Muscle of back (tissue), 13 donors: ENCODE data around the gene GPRIN3. TPM values are rescaled to one million over a fixed set of nuclear protein-coding genes. Genes with fewer than 3 reads are reported as not detected.
A peak's percentile ranks its signal among the peaks of the same experiment; 100 is the strongest.

ENCODE experiments used
- DNase-seq, 3 donors: peaks; one replicate each; pipeline versions ENCODE4 v3.0.0 to v3.0.0-alpha.2; 2013
- long read RNA-seq, 9 donors: transcript quantifications; one replicate each; lab custom pipeline, GENCODE V29; 2026
- polyA plus RNA-seq, 10 donors: library from polyadenylated mRNA; unstranded; fragments of 120-200 nt; gene quantifications; one replicate each; pipeline ENCODE4 v1.2.1, GENCODE V29; 2013; ENCODE audit not compliant: insufficient read length in 10 of 10

The GPRIN3 gene
- 1 to 10 TPM; 2.4 to 5.0 (median 4.0) TPM for polyA plus RNA-seq
- long read RNA-seq, donor 1, full-length matches to known transcripts, result 3 of 3 reads
- long read RNA-seq, donor 1, partial matches to known transcripts, result 0 of 3 reads
- long read RNA-seq, donor 1, other reads (novel, unspliced or antisense), result 0 of 3 reads
- long read RNA-seq, donor 2, full-length matches to known transcripts, result 1 of 1 reads
- long read RNA-seq, donor 2, partial matches to known transcripts, result 0 of 1 reads
- long read RNA-seq, donor 2, other reads (novel, unspliced or antisense), result 0 of 1 reads
- long read RNA-seq, donor 3, result 0 reads
- long read RNA-seq, donor 4, result 0 reads
- long read RNA-seq, donor 5, full-length matches to known transcripts, result 9 of 9 reads
- long read RNA-seq, donor 5, partial matches to known transcripts, result 0 of 9 reads
- long read RNA-seq, donor 5, other reads (novel, unspliced or antisense), result 0 of 9 reads
- long read RNA-seq, donor 6, full-length matches to known transcripts, result 2 of 2 reads
- long read RNA-seq, donor 6, partial matches to known transcripts, result 0 of 2 reads
- long read RNA-seq, donor 6, other reads (novel, unspliced or antisense), result 0 of 2 reads
- long read RNA-seq, donor 7, full-length matches to known transcripts, result 1 of 1 reads
- long read RNA-seq, donor 7, partial matches to known transcripts, result 0 of 1 reads
- long read RNA-seq, donor 7, other reads (novel, unspliced or antisense), result 0 of 1 reads
- long read RNA-seq, donor 8, full-length matches to known transcripts, result 6 of 6 reads
- long read RNA-seq, donor 8, partial matches to known transcripts, result 0 of 6 reads
- long read RNA-seq, donor 8, other reads (novel, unspliced or antisense), result 0 of 6 reads
- long read RNA-seq, donor 9, full-length matches to known transcripts, result 3 of 3 reads
- long read RNA-seq, donor 9, partial matches to known transcripts, result 0 of 3 reads
- long read RNA-seq, donor 9, other reads (novel, unspliced or antisense), result 0 of 3 reads

DNA sequence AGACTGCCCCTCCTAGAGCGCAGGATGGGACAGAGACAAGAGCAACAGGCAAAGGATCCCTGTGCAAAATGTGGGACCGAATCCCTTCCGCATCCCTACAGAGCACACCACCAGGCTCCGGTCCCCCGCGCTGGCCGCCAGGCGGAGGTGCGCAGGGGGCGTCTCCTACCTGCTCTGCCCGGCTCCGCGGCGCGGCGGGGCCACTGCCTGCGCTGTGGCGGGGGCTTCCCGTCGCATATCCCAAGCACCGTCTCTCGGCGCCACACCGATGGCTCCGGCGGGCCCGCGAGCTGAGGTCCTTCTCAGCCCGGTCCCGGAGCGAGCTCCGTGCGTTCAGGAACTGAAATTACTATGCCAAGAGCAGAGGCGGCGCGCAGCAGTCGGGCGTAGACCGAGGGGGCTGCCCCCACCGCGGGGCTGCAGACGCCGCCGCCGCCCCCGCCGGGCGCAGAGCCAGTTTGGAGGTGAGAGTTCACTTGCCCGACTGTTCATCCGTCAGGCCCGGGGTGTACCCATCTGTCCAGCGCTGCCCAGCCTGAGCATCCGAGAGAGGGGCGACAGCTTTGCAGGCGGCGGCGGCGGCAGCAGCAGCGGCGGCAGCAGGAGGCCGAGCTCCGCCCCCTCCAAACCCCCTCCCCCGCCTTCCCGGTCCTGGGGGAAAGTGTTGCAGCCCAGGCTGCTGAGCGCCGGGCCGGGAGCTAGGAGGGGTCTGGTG, at the start of gene GPRIN3:
Gene GPRIN3 (minus strand): TSS at position 355 of the 715 bp plus-strand sequence. CDS start 57,690 bp downstream, outside the sequence.
- peak in 2 of 3 donors; percentile 52 to 83 for DNase-seq

DNA sequence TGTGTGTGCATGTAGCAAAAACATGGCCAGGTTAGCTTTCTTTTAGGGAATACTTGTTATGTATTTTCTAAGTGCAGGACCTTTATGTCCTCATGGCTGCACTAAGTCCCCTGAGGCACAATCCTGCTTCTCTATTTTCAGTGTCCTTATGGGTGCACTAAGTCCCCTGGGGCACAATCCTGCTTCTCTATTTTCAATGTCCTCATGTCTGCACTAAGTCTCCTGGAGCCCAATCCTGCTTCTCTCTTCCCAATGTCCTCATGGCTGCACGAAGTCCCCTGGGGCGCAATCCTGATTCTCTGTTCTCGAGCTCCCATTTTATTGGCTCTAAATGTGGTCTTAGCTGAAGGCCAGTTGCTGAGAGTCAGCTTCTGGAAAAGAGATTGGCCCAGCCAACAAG, 49.7 kb upstream of the GPRIN3 start:
- DNase-seq, result no peak

DNA sequence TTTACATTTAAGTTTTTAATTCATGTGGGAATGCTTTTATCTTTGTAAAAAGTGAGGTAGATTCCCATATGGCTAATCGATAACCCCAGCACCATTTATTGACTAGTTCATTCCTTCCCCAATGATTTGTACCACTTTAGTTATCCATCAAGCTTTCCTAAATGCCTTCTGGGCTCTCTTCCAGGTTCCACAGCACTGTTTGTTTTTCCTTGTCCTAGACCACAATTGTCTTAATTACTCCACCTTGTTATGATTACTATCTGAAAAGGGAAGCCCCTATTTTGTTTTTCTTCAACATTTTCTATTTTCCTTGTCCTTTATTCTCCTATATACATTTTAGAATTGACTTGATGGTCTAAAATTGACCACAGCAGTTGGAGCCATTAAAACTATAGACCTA, 48.5 kb upstream of the GPRIN3 start:
- DNase-seq, result no peak

DNA sequence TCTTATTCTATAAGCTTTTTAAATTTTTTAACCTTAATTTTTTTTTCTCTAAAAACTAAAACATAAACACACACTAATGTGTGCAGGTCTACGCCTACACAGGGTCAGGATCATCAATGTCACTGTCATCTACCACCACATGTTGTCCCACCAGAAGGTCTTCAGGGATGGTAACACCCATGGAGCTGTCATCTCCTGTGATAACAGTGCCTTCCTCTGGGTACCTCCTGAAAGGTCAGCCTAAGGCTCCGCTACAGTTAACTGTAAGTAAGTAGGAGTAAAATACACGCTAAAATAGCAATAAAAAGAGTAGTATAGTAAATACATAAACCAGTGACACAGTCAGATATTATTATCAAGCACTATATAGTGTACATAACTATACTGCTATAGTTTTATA, 45.9 kb upstream of the GPRIN3 start:
- no peak for DNase-seq

DNA sequence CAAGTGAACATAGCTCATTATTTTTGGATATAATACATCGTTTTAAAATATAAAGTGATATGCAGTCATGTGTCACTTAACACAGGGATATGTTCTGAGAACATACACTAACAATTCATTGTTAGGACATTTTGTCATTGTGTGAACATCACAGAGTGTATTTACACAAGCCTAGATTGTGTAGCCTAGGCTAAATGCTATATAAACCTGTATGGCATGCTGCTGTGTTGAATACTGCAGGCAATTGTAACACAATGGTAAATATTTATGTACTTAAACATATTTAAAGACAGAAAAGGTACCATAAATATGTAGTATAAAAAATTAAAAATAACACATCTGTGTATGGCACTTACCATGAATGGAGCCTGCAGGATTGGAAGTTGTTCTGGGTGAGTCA, 44.9 kb upstream of the GPRIN3 start:
- DNase-seq, result no peak

DNA sequence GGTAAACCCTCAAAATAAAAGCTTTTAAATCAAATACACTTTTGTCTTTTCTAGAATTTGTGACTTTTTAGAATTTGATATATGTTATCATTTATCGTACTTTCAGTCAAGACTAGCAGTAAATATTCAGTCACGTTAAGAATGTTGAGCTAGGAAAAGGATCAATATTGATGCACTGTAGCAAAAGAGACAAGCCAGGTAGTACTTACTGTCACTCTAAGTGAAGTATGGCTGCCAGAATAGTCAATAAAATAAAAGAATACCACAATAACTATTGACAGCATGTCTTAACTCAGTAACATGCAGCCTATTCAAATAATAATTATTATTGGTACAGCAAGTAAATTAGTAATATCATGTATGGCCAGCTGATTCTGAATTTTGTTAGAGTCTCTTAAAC, 43.6 kb upstream of the GPRIN3 start:
- no peak for DNase-seq

DNA sequence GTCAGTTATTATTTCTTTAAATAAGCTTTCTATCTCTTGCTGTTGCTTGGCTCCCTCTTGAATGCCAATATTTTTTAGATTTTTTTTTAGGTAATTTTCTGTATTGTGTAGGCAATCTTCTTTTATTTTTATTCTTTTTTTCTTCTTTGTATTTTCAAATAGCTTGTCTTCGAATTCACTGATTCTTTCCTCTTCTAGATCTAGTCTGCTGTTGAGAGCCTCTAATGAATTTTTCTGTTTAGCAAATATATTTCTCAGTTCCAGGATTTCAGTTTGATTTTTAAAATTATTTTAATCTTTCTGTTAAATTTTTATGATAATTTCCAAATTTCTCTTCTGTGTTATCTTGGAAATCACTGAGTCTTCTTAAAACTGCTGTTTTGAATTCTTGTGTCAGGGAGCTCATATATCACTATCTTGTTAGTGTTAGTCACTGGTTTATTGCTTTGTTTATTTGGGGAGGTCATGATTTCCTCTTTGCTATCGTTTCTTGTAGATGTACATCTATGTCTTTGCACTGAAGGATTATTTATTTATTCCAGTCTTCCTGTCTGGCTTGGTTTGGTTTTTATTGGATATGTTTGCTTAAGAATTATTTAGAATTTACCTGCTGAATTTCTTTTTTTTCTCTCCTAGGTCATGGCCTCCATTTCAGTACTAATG, 39.9 kb upstream of the GPRIN3 start:
- no peak for DNase-seq

DNA sequence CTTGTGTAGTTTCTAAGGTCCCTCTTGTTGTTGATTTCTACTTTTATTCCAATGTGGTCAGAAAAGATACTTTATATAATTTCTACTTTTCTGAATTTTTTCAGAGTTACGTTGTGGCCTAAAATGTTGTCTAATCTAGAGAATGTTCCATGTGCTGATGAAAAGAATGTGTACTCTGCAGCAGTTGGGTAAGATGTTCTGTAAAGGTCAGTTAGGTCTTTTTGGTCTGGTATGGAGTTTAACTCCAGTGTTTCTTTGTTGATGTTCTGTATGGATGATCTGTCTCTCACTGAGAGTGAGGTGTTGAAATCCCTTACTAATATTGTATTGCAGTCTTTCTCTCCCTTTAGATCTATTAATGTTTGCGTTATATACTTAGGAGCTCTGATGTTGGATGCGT, 37.0 kb upstream of the GPRIN3 start:
- DNase-seq, result no peak

DNA sequence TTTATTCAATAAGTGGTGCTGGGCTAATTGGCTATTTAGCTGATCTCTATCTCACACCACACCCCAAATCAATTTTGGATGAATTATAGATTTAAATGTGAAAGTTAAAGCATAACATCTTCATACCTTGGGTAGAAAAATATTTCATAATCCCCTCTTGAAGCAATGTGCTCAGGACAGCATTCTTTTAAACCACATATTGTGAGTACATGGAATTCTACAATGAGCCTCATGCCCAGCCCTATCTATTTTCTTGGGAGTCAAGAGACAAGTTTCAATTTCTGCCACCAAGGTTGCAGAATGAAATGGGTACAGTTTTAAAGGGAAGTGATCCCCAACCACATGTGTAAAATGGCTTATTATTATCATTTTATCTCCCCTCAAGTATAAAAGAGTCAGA, 30.6 kb upstream of the GPRIN3 start:
- no peak for DNase-seq

DNA sequence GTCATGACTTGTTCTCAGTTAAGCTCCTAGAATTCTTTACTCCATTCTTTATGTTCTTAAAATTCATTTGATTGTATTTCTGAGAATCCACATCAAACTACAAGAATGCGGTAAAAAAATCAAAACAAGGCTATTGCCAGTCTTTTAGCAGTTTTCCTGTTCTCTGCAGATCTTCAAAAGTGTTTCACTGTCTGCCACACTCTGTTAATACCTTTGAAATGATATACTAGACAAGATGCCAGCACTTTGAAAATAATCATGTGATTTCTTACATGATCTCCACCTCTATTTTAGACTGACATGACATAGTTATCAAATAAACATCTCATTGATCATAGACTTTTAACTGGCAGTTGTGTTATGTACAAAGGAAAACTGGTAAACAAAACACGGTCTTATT, 30.1 kb upstream of the GPRIN3 start:
- no peak for DNase-seq

DNA sequence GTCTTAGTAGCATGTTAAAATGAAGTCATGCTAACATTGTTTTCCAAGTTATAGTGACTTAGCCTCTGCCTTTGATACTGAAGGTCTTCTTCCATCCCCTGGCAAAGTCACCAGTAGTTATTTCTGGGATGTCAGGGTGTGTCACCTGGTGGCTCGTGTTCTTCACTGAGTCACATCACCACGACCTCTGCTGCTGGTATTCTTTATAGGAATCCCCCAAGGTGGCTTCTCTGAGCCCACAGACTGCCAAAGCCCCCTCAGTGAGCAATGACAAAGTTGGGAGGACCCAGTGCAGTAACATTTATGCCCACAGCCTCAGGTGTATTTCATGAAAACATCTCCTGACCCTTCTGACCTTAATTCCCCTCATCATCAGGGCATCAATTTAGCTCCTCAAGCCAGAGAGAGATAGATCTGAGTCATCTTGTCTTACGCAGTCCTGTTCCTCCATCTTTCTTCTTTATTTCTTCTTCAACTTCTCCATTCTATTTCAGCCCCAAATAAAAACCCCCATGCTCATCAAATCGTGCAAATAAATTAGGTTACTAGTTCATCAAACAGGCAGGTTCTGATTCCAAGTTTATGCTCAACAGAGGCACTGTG, 29.3 kb upstream of the GPRIN3 start:
- DNase-seq, result no peak

DNA sequence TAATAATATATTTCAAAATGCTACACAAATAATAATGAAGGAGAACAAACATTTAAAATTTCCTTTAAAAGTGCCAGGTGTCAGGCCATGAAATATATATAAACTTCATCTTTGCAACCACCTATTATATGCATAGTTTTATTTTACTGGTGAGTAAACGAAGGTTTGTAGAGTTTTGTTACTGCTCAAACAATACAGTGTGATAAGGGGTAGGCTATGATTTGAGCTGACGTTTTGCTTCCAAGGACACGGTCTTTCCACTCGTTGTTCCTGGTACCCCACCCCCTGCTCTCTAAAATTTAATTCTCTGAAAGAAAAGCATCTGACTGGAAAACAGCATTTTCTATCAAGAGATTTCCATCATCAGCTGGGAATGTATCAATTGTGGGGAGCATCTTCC, 27.2 kb upstream of the GPRIN3 start:
- DNase-seq, result no peak

DNA sequence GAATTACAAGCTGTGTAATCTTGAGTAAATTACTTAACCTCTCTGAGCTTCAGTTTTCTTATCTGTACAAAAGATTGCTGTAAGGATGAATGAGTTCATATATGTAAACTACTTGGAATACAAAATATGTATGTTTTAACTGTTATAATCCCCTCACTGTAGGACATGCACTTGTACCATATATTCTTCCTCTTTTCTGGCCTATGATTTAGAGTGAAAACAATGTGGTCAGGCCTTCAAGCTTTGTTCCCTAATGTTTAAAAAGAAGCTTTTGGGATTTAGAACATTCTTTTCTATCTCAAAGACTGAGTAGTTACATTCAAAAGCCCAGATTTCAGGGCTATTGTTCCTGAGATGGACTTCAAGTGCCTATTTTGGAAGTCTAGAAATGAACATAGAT, 26.7 kb upstream of the GPRIN3 start:
- DNase-seq, result no peak

DNA sequence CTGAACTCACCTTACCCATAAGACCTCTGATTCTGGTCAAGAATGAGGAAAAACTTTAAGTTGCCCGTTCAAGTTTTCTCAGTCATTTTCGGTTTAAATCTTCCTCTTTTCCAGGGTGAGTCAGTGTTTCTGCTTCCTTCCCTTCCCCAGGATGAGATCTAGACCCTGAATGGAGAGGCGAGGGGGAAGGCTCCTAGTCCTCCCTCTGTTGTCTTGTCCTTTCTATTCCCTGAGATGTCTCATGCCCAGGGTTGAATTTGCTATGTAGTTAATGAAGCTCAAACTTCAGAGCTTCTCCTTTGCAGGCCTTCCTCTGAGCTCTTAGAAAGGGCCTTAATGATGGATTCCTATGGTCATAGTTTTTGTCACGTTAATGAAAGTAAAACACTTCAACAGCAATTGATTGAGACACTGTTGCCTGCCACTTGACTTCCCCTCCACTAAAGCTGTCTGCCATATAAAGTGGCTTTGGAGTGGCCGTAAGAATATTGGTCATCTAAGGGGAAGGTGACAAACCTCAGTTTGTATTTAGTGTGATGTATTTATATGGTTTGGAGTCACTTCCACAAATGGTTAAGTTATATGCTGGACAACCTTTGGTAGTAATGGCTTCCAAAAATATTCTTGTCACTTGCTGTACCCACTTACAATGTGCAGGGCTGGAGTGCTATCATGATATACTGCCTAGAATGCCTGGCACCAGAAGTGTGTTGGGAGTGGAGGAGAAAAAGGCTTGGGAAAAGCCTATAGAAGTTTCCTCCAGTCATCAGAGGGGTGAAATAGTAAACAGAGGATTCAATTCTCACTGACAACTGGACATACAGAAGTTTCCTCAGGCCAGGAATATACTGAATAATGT, 24.3 kb upstream of the GPRIN3 start:
- peak in 1 of 3 donors; percentile 14 for DNase-seq

DNA sequence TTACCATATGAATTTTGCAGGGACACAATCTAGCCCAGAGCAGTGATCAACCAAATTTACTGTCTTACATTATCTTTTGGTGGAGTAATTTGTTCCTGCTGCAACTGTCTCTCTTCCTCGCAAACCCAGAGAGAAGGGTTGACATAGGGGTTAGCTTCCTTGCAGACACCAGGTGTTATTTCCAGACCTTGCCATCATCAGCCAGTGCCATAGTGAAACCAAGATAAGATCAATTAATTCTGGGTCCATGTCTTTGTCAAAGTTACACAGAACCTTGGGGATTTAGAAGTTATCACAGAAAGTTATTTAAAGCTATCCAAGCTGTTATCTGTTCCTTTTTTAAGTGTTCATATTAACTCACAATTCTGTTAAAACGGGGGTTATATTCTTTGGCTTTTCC, 23.6 kb upstream of the GPRIN3 start:
- no peak for DNase-seq

DNA sequence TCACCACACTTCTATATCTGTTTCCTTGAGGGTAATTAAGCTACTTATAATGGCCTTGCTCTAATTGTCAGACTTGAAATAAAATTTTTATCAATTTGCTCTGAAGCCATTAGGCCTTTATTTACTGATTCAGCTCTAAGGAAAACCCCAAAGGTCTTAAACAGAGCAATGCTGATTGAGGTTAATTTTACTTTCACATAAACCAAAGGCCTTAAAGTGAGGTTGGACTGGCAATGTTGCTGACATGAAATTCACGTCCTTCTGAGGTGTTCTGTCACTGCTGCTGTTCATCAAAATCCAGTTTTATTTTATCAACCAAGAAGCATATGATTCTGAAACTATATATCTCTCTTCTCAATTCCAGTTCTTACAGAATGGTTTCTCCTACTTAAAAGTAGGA, 21.7 kb upstream of the GPRIN3 start:
- DNase-seq, result no peak

DNA sequence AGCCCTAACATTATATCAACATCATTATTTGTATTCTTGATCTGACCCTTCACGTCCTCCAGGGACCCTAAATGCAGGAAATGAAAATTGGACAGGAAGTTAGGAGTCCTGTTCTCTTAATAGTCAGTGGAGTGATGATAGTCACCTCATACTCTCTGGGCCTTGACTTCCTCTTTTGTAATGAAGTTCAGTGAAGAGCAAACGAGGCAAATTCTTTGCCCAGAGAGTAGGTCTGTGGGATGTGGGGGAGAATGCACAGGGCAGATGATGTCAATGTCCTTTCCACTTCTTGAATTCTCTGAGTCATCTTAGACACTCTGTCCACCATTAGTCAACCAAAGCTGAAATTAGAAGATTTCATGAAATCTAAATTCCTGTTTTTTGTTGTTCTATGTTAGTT, 17.1 kb upstream of the GPRIN3 start:
- DNase-seq, result peak in 1 of 3 donors; percentile 25

DNA sequence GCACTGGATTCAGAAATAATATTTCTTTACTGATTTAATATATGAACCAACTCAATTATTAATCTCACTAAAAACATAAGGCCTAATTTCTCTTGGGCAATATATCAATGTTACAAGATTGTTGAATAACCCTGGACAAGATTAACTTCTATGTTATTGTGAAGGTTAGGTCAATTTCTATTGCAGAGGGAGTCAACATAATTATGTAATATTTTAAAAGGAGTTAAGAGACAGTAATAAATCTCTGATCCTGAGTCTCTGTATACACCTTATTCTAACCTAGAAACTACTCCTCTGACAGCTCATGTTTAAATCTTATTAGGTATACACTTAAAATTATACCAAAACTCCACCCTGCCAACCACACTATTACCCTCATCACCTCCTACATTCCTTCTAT, 15.1 kb upstream of the GPRIN3 start:
- no peak for DNase-seq

DNA sequence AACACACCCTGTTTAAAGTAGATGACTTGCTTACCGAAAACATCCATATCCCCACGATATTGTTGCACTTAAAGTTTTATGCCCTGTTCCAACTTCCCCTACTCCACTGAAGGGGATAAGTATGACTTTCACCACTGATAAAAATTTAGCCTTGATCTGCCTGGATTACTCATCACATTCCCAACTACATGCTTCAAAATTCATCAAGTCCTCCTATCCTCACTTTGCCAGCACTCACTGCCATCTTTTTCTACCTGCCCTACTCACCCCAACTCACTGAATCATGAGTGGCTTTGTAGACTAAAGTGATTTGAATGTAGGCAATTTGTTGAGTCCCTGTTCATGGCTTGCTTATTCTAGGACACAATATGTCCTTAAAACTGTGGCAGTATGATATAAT, 12.2 kb upstream of the GPRIN3 start:
- DNase-seq, result no peak

DNA sequence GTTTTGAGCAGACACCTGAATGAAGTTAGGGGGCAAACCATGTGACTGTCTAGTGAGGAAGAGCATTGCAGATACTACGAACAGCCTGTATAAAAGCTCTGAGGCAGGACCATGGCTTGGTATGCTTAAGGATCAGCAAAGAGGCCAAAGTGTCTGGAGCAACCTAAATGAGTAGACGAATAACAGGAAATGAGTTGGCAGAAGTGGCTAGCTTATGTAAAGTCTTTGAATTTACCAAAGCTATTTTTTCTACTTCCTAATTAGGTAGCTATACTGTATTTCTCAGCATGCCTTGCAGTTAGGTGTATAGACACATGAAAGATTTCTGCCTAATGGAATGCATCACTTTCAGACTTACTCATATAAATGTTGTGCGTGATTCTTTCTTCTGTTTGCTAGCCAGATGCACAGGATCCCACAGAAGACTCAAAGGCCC, 9.3 kb upstream of the GPRIN3 start:
- DNase-seq, result no peak
